Adrenal gland (tissue), 12 donors: Measurements from ENCODE around the gene TIMM17B. TPM values are rescaled to one million over a fixed set of nuclear protein-coding genes. Genes with fewer than 3 reads are reported as not detected.

Source experiments
- DNase-seq, 7 donors: peaks; one replicate each; pipeline ENCODE4 v3.0.0-alpha.2; 2019 to 2020
- H3K27ac ChIP-seq, 5 donors: fragments of 200-600 bp; sonication (generic) in 4 of 5; 1 replicate in 3 of 5; 2 replicates in 2 of 5; pipeline versions ENCODE4 v1.5.1 to v1.8.0; 2016 to 2020; ENCODE audit warnings: mild to moderate bottlenecking in 1 of 5
- H3K27me3 ChIP-seq: fragments of 200-600 bp; 2 replicates; pipeline ENCODE4 v1.8.0; 2021
- H3K36me3 ChIP-seq, 2 donors: fragments of 200-600 bp; replicated peaks in 1 of 2; 1 replicate in 1 of 2; 2 replicates in 1 of 2; pipeline versions ENCODE4 v1.5.1 to v1.8.0; 2018 to 2022
- H3K4me1 ChIP-seq, 2 donors: fragments of 200-600 bp; replicated peaks in 1 of 2; 1 replicate in 1 of 2; 2 replicates in 1 of 2; pipeline versions ENCODE4 v1.5.1 to v1.8.0; 2018 to 2021
- H3K4me3 ChIP-seq, 4 donors: fragments of 200-600 bp; sonication (generic) in 3 of 4; one replicate each; pipeline ENCODE4 v1.5.1; 2016 to 2018
- H3K9me3 ChIP-seq, 3 donors: fragments of 200-600 bp; sonication (generic) in 1 of 3; replicated peaks in 1 of 3; 1 replicate in 2 of 3; 2 replicates in 1 of 3; pipeline versions ENCODE4 v1.5.1 to v1.8.0; 2016 to 2021
- CTCF ChIP-seq, 6 experiments: fragments of 450-650 bp in 4 of 6; fragments of 200-600 bp in 2 of 6; sonication (generic) in 1 of 6; IDR thresholded peaks; 1 replicate in 5 of 6; 2 replicates in 1 of 6; pipeline versions ENCODE4 v1.5.1 to v1.8.0; 2016 to 2021; ENCODE audit warnings: antibody characterized with exemption in 6 of 6, mild to moderate bottlenecking in 2 of 6, moderate library complexity in 1 of 6
- POLR2A ChIP-seq, 2 donors: fragments of 450-650 bp; IDR thresholded peaks; one replicate each; pipeline ENCODE4 v1.6.1; 2017; ENCODE audit warnings: antibody characterized with exemption in 2 of 2, mild to moderate bottlenecking in 2 of 2, moderate library complexity in 1 of 2
- WGBS, 4 donors: extraction: QIAGEN DNeasy Blood & Tissue Kit in 2 of 4; methylation state at CpG; one replicate each; pipeline versions ENCODE4 v1.1.5 to v1.1.7; 2013 to 2017; 5-methylcytosine and 5-hydroxymethylcytosine counted together
- intact Hi-C, 2 donors: fragments of 100-400 bp; cut with DNase I; formaldehyde crosslinking; loops; one replicate each; pipeline versions ENCODE4 v1.14.1 to v1.15.0; 2022 to 2023
- polyA plus RNA-seq, 3 donors: library from polyadenylated mRNA; stranded (reverse); fragments of 200-250 nt in 2 of 3; fragments of 350-450 nt in 1 of 3; fragmentation: Illumina TruSeq in 1 of 3; extraction: RNeasy Lipid Tissue Mini Kit (QIAGEN cat#74804) in 1 of 3; gene quantifications; one replicate each; pipeline ENCODE4 v1.2.3, GENCODE V29; 2013 to 2014
- total RNA-seq, 9 donors: library from RNA; depleted of rRNA in 4 of 9; stranded (reverse); fragments of >200 nt in 4 of 9; fragments of 120-200 nt in 1 of 9; fragmentation: NEBNext Ultra II Directional in 1 of 9; extraction: Animal tissue kit (Norgen Biotek cat#: 25700) in 1 of 9; gene quantifications; one replicate each; pipeline versions ENCODE4 v1.1.0 to v1.2.4, GENCODE V29; 2013 to 2023
- donor health status: healthy with polysubstance abuse.
- donor health status: Bipolar disorder and iron deficiency.
- donor health status: DM: yes; HTN: yes; CAD: no.
- donor health status: DM: no; HTN: no; CAD: no.
- donor health status: DM: no; HTN: no; CAD: no.
- donor health status: DM: yes; HTN: yes; CAD: no.

TIMM17B gene
- total and polyA plus RNA-seq, 12 donors: 25.5 to 98.0 (median 60.8) TPM

GRCh38 chrX:48852857-48853256, 44.7 kb downstream of the TIMM17B start:
- intact Hi-C loops: no loop called here
- Histone ChIP-seq H3K36me3 (no peaks in the 10 kb centered on the region), H3K4me3 (no peak overlapping the region), H3K4me1 (no peaks in the 10 kb centered on the region), H3K27ac (no peak overlapping the region), H3K9me3 (no peaks in the 10 kb centered on the region), H3K27me3 (peaks cover 25% of the 10 kb centered on the region)
- TF ChIP-seq CTCF (IDR thresholded peaks at IDR 0.05) (no peak), POLR2A (IDR thresholded peaks at IDR 0.05) (no peak)
- 75 to 81% (median 77%) methylated on average over 5 to 7 of the region's 7 CpGs for WGBS, 4 donors
- DNase-seq: no peak

GRCh38 chrX:48848847-48849246, 48.7 kb downstream of the TIMM17B start:
- Histone ChIP-seq H3K36me3 (no peaks in the 10 kb centered on the region), H3K27ac (no peak overlapping the region), H3K9me3 (no peaks in the 10 kb centered on the region), H3K4me1 (no peaks in the 10 kb centered on the region), H3K4me3 (no peak overlapping the region), H3K27me3 (peaks cover 29% of the 10 kb centered on the region)
- WGBS, 4 donors: 57 to 69% (median 62%) methylated on average over 1 of the region's 1 CpG
- intact Hi-C loops: no loop called here
- DNase-seq: no peak
- TF ChIP-seq CTCF (IDR thresholded peaks at IDR 0.05) (no peak), POLR2A (IDR thresholded peaks at IDR 0.05) (no peak)

Other genes with a start within 250 kb of the TIMM17B start
- gene WAS, start 214.0 kb downstream of the TIMM17B start, total RNA-seq: 10 to 100 TPM in 5 of 9 donors, 1 to 10 TPM in 4; 1.1 to 22.5 (median 12.8) TPM
- 10 to 100 TPM in 1 of 3 donors, 1 to 10 TPM in 2; 4.2 to 18.9 (median 9.1) TPM for gene WAS, start 214.0 kb downstream of the TIMM17B start, polyA plus RNA-seq
- gene SUV39H1, start 201.0 kb downstream of the TIMM17B start, total RNA-seq: 1 to 10 TPM; 2.6 to 4.4 (median 3.4) TPM
- gene SUV39H1, start 201.0 kb downstream of the TIMM17B start, polyA plus RNA-seq: 1 to 10 TPM; 2.6 to 3.2 (median 3.1) TPM
- under 1 TPM in 1 of 9 donors, not detected in 8; 0.94 TPM for gene GLOD5, start 136.0 kb downstream of the TIMM17B start, total RNA-seq
- gene GLOD5, start 136.0 kb downstream of the TIMM17B start, polyA plus RNA-seq: not detected
- under 1 TPM in 3 of 9 donors, not detected in 6; 0.27 to 0.43 (median 0.33) TPM for gene GATA1, start 111.2 kb downstream of the TIMM17B start, total RNA-seq
- gene GATA1, start 111.2 kb downstream of the TIMM17B start, polyA plus RNA-seq: not detected
- gene HDAC6, start 95.7 kb downstream of the TIMM17B start, total RNA-seq: 100 to 1,000 TPM in 1 of 9 donors, 10 to 100 TPM in 8; 45.1 to 142 (median 72.6) TPM
- 100 to 1,000 TPM in 2 of 3 donors, 10 to 100 TPM in 1; 87.2 to 303 (median 135) TPM for gene HDAC6, start 95.7 kb downstream of the TIMM17B start, polyA plus RNA-seq
- gene ERAS, start 71.3 kb downstream of the TIMM17B start, total RNA-seq: under 1 TPM in 1 of 9 donors, not detected in 8; 0.11 TPM
- under 1 TPM in 1 of 3 donors, not detected in 2; 0.20 TPM for gene ERAS, start 71.3 kb downstream of the TIMM17B start, polyA plus RNA-seq
- 100 to 1,000 TPM in 1 of 9 donors, 10 to 100 TPM in 2, 1 to 10 TPM in 5, under 1 TPM in 1; 0.97 to 151 (median 7.0) TPM for gene PCSK1N, start 62.2 kb downstream of the TIMM17B start, total RNA-seq
- 100 to 1,000 TPM in 2 of 3 donors, under 1 TPM in 1; 0.24 to 297 (median 113) TPM for gene PCSK1N, start 62.2 kb downstream of the TIMM17B start, polyA plus RNA-seq
- 100 to 1,000 TPM in 2 of 9 donors, 10 to 100 TPM in 7; 53.1 to 123 (median 89.8) TPM for gene PQBP1, start 162 bp upstream of the TIMM17B start, total RNA-seq
- 100 to 1,000 TPM; 117 to 316 (median 295) TPM for gene PQBP1, start 162 bp upstream of the TIMM17B start, polyA plus RNA-seq
- gene SLC35A2, start 13.9 kb upstream of the TIMM17B start, total RNA-seq: 10 to 100 TPM; 23.7 to 59.7 (median 32.9) TPM
- 10 to 100 TPM in 2 of 3 donors, 1 to 10 TPM in 1; 5.1 to 33.5 (median 11.1) TPM for gene SLC35A2, start 13.9 kb upstream of the TIMM17B start, polyA plus RNA-seq
- gene PIM2, start 21.3 kb upstream of the TIMM17B start, total RNA-seq: 10 to 100 TPM in 4 of 9 donors, 1 to 10 TPM in 5; 3.8 to 14.1 (median 9.7) TPM
- gene PIM2, start 21.3 kb upstream of the TIMM17B start, polyA plus RNA-seq: 10 to 100 TPM in 1 of 3 donors, 1 to 10 TPM in 2; 4.1 to 11.9 (median 4.8) TPM
- 10 to 100 TPM; 39.4 to 67.8 (median 54.3) TPM for gene OTUD5, start 59.8 kb upstream of the TIMM17B start, total RNA-seq
- 10 to 100 TPM; 47.7 to 79.5 (median 52.2) TPM for gene OTUD5, start 59.8 kb upstream of the TIMM17B start, polyA plus RNA-seq
- gene KCND1, start 74.1 kb upstream of the TIMM17B start, total RNA-seq: 1 to 10 TPM in 5 of 9 donors, under 1 TPM in 4; 0.22 to 2.1 (median 1.0) TPM
- 1 to 10 TPM in 1 of 3 donors, under 1 TPM in 2; 0.77 to 2.4 (median 0.82) TPM for gene KCND1, start 74.1 kb upstream of the TIMM17B start, polyA plus RNA-seq
- gene GRIPAP1, start 104.5 kb upstream of the TIMM17B start, total RNA-seq: 10 to 100 TPM; 27.4 to 60.3 (median 37.9) TPM
- gene GRIPAP1, start 104.5 kb upstream of the TIMM17B start, polyA plus RNA-seq: 10 to 100 TPM; 39.8 to 86.6 (median 44.1) TPM
- gene TFE3, start 145.6 kb upstream of the TIMM17B start, total RNA-seq: 100 to 1,000 TPM in 4 of 9 donors, 10 to 100 TPM in 5; 32.7 to 168 (median 94.7) TPM
- gene TFE3, start 145.6 kb upstream of the TIMM17B start, polyA plus RNA-seq: 10 to 100 TPM; 45.6 to 76.1 (median 65.9) TPM
- 10 to 100 TPM in 1 of 9 donors, 1 to 10 TPM in 8; 1.2 to 30.6 (median 2.8) TPM for gene CCDC120, start 161.2 kb upstream of the TIMM17B start, total RNA-seq
- gene CCDC120, start 161.2 kb upstream of the TIMM17B start, polyA plus RNA-seq: 1 to 10 TPM; 1.1 to 8.2 (median 2.7) TPM
- gene PRAF2, start 176.2 kb upstream of the TIMM17B start, total RNA-seq: 10 to 100 TPM in 8 of 9 donors, 1 to 10 TPM in 1; 9.7 to 44.5 (median 34.4) TPM
- 100 to 1,000 TPM in 1 of 3 donors, 10 to 100 TPM in 2; 66.0 to 100 (median 85.5) TPM for gene PRAF2, start 176.2 kb upstream of the TIMM17B start, polyA plus RNA-seq
- gene WDR45, start 182.1 kb upstream of the TIMM17B start, total RNA-seq: 100 to 1,000 TPM in 6 of 9 donors, 10 to 100 TPM in 3; 64.1 to 139 (median 108) TPM
- gene WDR45, start 182.1 kb upstream of the TIMM17B start, polyA plus RNA-seq: 100 to 1,000 TPM in 2 of 3 donors, 10 to 100 TPM in 1; 59.4 to 184 (median 170) TPM
- gene GPKOW, start 226.0 kb upstream of the TIMM17B start, total RNA-seq: 10 to 100 TPM; 21.5 to 58.4 (median 27.3) TPM
- gene GPKOW, start 226.0 kb upstream of the TIMM17B start, polyA plus RNA-seq: 10 to 100 TPM; 10.1 to 21.8 (median 11.3) TPM